ENCODE data around the gene XPR1. TPM values are rescaled to one million over a fixed set of nuclear protein-coding genes. Genes with fewer than 3 reads are reported as not detected.

Gene XPR1
- total RNA-seq, 1 experiment from 2014 or later = 19.9 TPM

DNA sequence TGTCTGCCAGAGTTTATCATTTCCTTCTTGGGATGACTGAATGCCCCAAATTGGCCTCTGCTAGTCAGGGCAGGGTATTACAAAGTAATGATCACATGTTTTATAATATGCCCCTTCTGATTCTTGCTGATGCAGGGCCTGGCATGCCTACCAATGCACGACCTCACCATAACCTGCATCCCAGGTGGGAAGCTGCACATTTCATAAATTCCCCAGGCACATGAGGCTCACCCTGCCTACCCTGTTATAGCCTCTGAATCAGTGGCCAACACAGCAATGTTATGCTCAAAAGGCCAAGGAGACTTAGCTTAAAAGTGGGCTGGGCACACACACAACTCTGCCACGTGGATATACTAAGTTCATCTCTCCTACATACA is 28.0 kb upstream of the XPR1 start:
- RAD21 ChIA-PET (ENCODE audit: low non-redundant PET in 1 of 2, low total read pairs in 2 of 2, uncharacterized antibody in 2 of 2, unreplicated experiment in 2 of 2) = no interaction called here
- intact Hi-C loops (cut with micrococcal nuclease) = no loop called here
- no peak for TF ChIP-seq EZH2 (IDR thresholded peaks at IDR 0.05)
- TF ChIP-seq ELF1 (IDR thresholded peaks at IDR 0.05; ENCODE audit: borderline replicate concordance, low read depth) = no peak
- TF ChIP-seq EGR1 (IDR thresholded peaks at IDR 0.05; ENCODE audit: low read depth) = no peak
- no peak for TF ChIP-seq FOSL1 (IDR thresholded peaks at IDR 0.05; ENCODE audit: low read depth)
- no peak for TF ChIP-seq EZH2phosphoT487 (IDR thresholded peaks at IDR 0.05; ENCODE audit: borderline replicate concordance)
- no peak for TF ChIP-seq ZFX (IDR thresholded peaks at IDR 0.05)
- TF ChIP-seq, protein P1, sequence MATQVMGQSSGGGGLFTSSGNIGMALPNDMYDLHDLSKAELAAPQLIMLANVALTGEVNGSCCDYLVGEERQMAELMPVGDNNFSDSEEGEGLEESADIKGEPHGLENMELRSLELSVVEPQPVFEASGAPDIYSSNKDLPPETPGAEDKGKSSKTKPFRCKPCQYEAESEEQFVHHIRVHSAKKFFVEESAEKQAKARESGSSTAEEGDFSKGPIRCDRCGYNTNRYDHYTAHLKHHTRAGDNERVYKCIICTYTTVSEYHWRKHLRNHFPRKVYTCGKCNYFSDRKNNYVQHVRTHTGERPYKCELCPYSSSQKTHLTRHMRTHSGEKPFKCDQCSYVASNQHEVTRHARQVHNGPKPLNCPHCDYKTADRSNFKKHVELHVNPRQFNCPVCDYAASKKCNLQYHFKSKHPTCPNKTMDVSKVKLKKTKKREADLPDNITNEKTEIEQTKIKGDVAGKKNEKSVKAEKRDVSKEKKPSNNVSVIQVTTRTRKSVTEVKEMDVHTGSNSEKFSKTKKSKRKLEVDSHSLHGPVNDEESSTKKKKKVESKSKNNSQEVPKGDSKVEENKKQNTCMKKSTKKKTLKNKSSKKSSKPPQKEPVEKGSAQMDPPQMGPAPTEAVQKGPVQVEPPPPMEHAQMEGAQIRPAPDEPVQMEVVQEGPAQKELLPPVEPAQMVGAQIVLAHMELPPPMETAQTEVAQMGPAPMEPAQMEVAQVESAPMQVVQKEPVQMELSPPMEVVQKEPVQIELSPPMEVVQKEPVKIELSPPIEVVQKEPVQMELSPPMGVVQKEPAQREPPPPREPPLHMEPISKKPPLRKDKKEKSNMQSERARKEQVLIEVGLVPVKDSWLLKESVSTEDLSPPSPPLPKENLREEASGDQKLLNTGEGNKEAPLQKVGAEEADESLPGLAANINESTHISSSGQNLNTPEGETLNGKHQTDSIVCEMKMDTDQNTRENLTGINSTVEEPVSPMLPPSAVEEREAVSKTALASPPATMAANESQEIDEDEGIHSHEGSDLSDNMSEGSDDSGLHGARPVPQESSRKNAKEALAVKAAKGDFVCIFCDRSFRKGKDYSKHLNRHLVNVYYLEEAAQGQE (IDR thresholded peaks at IDR 0.05; ENCODE audit: low read depth) = no peak
- no peak for TF ChIP-seq RAD21 (IDR thresholded peaks at IDR 0.05; ENCODE audit: low read depth)
- TF ChIP-seq, protein P2, sequence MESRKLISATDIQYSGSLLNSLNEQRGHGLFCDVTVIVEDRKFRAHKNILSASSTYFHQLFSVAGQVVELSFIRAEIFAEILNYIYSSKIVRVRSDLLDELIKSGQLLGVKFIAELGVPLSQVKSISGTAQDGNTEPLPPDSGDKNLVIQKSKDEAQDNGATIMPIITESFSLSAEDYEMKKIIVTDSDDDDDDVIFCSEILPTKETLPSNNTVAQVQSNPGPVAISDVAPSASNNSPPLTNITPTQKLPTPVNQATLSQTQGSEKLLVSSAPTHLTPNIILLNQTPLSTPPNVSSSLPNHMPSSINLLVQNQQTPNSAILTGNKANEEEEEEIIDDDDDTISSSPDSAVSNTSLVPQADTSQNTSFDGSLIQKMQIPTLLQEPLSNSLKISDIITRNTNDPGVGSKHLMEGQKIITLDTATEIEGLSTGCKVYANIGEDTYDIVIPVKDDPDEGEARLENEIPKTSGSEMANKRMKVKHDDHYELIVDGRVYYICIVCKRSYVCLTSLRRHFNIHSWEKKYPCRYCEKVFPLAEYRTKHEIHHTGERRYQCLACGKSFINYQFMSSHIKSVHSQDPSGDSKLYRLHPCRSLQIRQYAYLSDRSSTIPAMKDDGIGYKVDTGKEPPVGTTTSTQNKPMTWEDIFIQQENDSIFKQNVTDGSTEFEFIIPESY (IDR thresholded peaks at IDR 0.05; ENCODE audit: extremely low read depth, insufficient replicate concordance, low read length) = no peak
- TF ChIP-seq SP1 (IDR thresholded peaks at IDR 0.05; ENCODE audit: low read depth) = no peak
- TF ChIP-seq, protein P3, sequence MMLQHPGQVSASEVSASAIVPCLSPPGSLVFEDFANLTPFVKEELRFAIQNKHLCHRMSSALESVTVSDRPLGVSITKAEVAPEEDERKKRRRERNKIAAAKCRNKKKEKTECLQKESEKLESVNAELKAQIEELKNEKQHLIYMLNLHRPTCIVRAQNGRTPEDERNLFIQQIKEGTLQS (IDR thresholded peaks at IDR 0.05) = no peak
- Histone ChIP-seq H3K27ac (ENCODE audit: low read depth, low read length) (no peak overlapping the region), H3K79me2 (ENCODE audit: insufficient read depth, low read length) (no peaks in the 10 kb centered on the region), H4K20me1 (ENCODE audit: insufficient read depth) (no peaks in the 10 kb centered on the region), H2AFZ (ENCODE audit: low read depth, low read length, poor library complexity, severe bottlenecking) (no peak overlapping the region), H3K4me3 (replicated peaks in 1 of 2; ENCODE audit: low read depth in 1 of 2, low read length in 2 of 2) (no peak overlapping the region), H3K4me2 (ENCODE audit: low read length) (no peak overlapping the region), H3K36me3 (ENCODE audit: control insufficient read depth in 1 of 2, insufficient read depth in 2 of 2, low read length in 2 of 2) (no peaks in the 10 kb centered on the region), H3K9ac (ENCODE audit: low read length) (no peak overlapping the region), H3K27me3 (ENCODE audit: insufficient read depth, low read length) (no peaks in the 10 kb centered on the region), H3K9me3 (ENCODE audit: control insufficient read depth in 1 of 2, insufficient read depth in 1 of 2, low read depth in 1 of 2, low read length in 2 of 2) (no peaks in the 10 kb centered on the region), H3K9me2 (ENCODE audit: insufficient read depth) (peaks cover 4% of the 10 kb centered on the region; the same call in 1 of the 2 replicates), H3K4me1 (ENCODE audit: control insufficient read depth in 1 of 2, insufficient read depth in 2 of 2, low read length in 2 of 2) (no peaks in the 10 kb centered on the region)
- POLR2A ChIA-PET = no interaction called here
- no peak for ATAC-seq
- no TSS peak for BruUV-seq (replicated peaks)
- no peak for DNase-seq (ENCODE audit: low read depth, low spot score)
- CTCF ChIA-PET = no interaction called here

Measured in HCT116 (cell line).